Measurements from ENCODE around the gene RNPS1.

- TF ChIP-seq CTCF (IDR thresholded peaks at IDR 0.05; ENCODE audit: low read length) = no peak
- TF ChIP-seq EZH2 (optimal IDR thresholded peaks at IDR 0.05; ENCODE audit: low read depth, low read length) = no peak
Observed at GRCh38 chr16:2256531-2257140, 11.3 kb downstream of the RNPS1 start.

Data from MM.1S (cell line).